Body of pancreas (tissue), 4 donors: Measurements from ENCODE around the gene PDGFRA.

ENCODE experiments used
- CTCF ChIP-seq, 7 experiments: fragments of 450-650 bp in 4 of 7; fragments of 200-600 bp in 3 of 7; sonication (generic) in 3 of 7; IDR thresholded peaks; one replicate each; pipeline ENCODE4 v1.5.1; 2016 to 2019; ENCODE audit warnings: antibody characterized with exemption in 7 of 7
- POLR2A ChIP-seq, 3 donors: fragments of 450-650 bp; IDR thresholded peaks; one replicate each; pipeline ENCODE4 v1.6.1; 2016; ENCODE audit warnings: antibody characterized with exemption in 3 of 3, mild to moderate bottlenecking in 2 of 3

DNA sequence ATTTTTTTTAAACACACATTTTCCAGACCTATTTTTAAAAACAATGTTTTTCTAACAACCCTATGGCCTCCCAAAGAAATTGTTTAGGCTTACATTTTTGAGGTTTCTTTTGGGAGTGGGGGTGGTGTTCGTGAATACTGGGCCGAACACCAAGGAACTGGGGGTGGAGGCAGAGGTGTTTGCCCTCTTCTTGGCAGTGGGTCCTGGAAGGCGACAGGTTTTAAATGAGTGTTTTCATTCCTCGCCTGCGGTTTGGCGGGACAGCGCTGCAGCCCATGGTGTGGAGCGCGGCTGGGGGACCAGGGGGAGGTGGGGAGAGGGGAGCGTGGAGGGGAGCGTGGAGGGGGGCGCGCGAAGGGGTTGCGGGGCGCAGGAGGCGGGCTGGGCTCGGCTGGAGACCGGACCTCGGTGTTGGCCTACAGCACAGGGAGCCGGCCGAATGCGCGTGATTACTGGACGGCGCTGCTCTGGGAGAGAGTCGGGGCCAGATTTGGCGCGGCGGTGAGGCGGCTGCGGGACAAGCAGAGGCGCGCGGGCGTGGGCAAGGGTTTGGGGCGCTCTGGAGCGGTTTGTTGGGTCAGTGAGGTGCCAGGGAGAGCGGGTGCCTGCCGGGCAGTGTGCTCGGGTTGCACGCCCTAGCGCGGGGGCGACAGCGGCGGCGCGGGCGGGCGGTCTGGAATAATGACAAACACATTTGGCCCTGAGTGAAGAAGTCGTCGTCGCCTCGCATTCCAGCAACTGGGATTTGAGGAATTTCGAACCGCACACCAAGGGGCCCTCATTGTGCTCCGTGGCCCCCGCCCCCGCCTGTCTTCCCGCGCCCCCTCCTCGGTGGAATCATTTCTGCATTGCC is 764 bp downstream of the PDGFRA start:
- TF ChIP-seq CTCF (IDR thresholded peaks at IDR 0.05), result no peak
- TF ChIP-seq POLR2A (IDR thresholded peaks at IDR 0.05), result no peak
